Measurements from ENCODE around the gene ATP5MC2.
A peak's percentile ranks its signal among the peaks of the same experiment; 100 is the strongest.
"Not testable (repeated sequence)": the region's sequence is repeated elsewhere in the genome, so short reads cannot be mapped to it uniquely, and the experiment has no call there.

Gene ATP5MC2

GRCh38 chr12:53700567-53700966 lies 24.7 kb upstream of the ATP5MC2 start:
- DNase-seq, result no peak
- peaks cover 14% of the 10 kb centered on the region for H3K4me1 Mint-ChIP-seq (ENCODE audit: low read depth)
- no peaks in the 10 kb centered on the region for H3K36me3 Mint-ChIP-seq (ENCODE audit: low read depth)
- no peak overlapping the region for H3K4me3 Mint-ChIP-seq
- peaks cover 91% of the 10 kb centered on the region for H3K27me3 Mint-ChIP-seq
- H3K9me3 Mint-ChIP-seq, result no peaks in the 10 kb centered on the region
- H3K27ac Mint-ChIP-seq, result no peak overlapping the region

- H3K27ac Mint-ChIP-seq, result no peak overlapping the region
- peaks cover 21% of the 10 kb centered on the region for H3K4me1 Mint-ChIP-seq (ENCODE audit: low read depth)
- H3K9me3 Mint-ChIP-seq, result no peaks in the 10 kb centered on the region
- no peak for DNase-seq
- H3K4me3 Mint-ChIP-seq, result no peak overlapping the region
- peaks cover 97% of the 10 kb centered on the region for H3K27me3 Mint-ChIP-seq
- H3K36me3 Mint-ChIP-seq (ENCODE audit: low read depth), result no peaks in the 10 kb centered on the region
Measured at GRCh38 chr12:53699678-53700025, 23.8 kb upstream of the ATP5MC2 start.

- DNase-seq, result no peak
- Mint-ChIP-seq H3K27ac (no peak overlapping the region), H3K27me3 (peaks cover 97% of the 10 kb centered on the region), H3K36me3 (ENCODE audit: low read depth) (no peaks in the 10 kb centered on the region), H3K9me3 (no peaks in the 10 kb centered on the region), H3K4me3 (no peak overlapping the region), H3K4me1 (ENCODE audit: low read depth) (peaks cover 27% of the 10 kb centered on the region)
Measured at GRCh38 chr12:53698948-53699677, 23.2 kb upstream of the ATP5MC2 start.

- no peak overlapping the region for H3K4me3 Mint-ChIP-seq
- H3K4me1 Mint-ChIP-seq (ENCODE audit: low read depth), result peaks cover 27% of the 10 kb centered on the region
- H3K36me3 Mint-ChIP-seq (ENCODE audit: low read depth), result no peaks in the 10 kb centered on the region
- peaks cover 93% of the 10 kb centered on the region for H3K27me3 Mint-ChIP-seq
- DNase-seq, result no peak
- H3K27ac Mint-ChIP-seq, result no peak overlapping the region
- H3K9me3 Mint-ChIP-seq, result no peaks in the 10 kb centered on the region
Measured at GRCh38 chr12:53696655-53697331, 20.9 kb upstream of the ATP5MC2 start.

- peaks cover 2% of the 10 kb centered on the region for H3K9me3 Mint-ChIP-seq
- DNase-seq, result no peak
- H3K27ac Mint-ChIP-seq, result no peak overlapping the region
- H3K4me1 Mint-ChIP-seq (ENCODE audit: low read depth), result peaks cover 27% of the 10 kb centered on the region
- H3K36me3 Mint-ChIP-seq (ENCODE audit: low read depth), result no peaks in the 10 kb centered on the region
- H3K4me3 Mint-ChIP-seq, result no peak overlapping the region
- peaks cover 92% of the 10 kb centered on the region for H3K27me3 Mint-ChIP-seq
Measured at GRCh38 chr12:53696285-53696654, 20.4 kb upstream of the ATP5MC2 start.

GRCh38 chr12:53695152-53696145 lies 19.6 kb upstream of the ATP5MC2 start:
- H3K36me3 Mint-ChIP-seq (ENCODE audit: low read depth), result no peaks in the 10 kb centered on the region
- H3K4me1 Mint-ChIP-seq (ENCODE audit: low read depth), result peaks cover 27% of the 10 kb centered on the region
- DNase-seq, result peak; percentile 57
- peak overlapping the region; percentile 69 for H3K4me3 Mint-ChIP-seq
- H3K27ac Mint-ChIP-seq, result no peak overlapping the region
- peaks cover 89% of the 10 kb centered on the region for H3K27me3 Mint-ChIP-seq
- peaks cover 2% of the 10 kb centered on the region for H3K9me3 Mint-ChIP-seq

- H3K9me3 Mint-ChIP-seq, result peaks cover 2% of the 10 kb centered on the region
- H3K27ac Mint-ChIP-seq, result no peak overlapping the region
- DNase-seq, result no peak
- peak overlapping the region; percentile 69 for H3K4me3 Mint-ChIP-seq
- H3K4me1 Mint-ChIP-seq (ENCODE audit: low read depth), result peaks cover 27% of the 10 kb centered on the region
- H3K27me3 Mint-ChIP-seq, result peaks cover 84% of the 10 kb centered on the region
- H3K36me3 Mint-ChIP-seq (ENCODE audit: low read depth), result no peaks in the 10 kb centered on the region
Measured at GRCh38 chr12:53694756-53695151, 18.9 kb upstream of the ATP5MC2 start.

- DNase-seq, result no peak
- Mint-ChIP-seq H3K4me3 (no peak overlapping the region), H3K27ac (no peak overlapping the region), H3K36me3 (ENCODE audit: low read depth) (no peaks in the 10 kb centered on the region), H3K27me3 (peaks cover 24% of the 10 kb centered on the region), H3K9me3 (peaks cover 2% of the 10 kb centered on the region), H3K4me1 (ENCODE audit: low read depth) (no peaks in the 10 kb centered on the region)
Measured at GRCh38 chr12:53688134-53688533, 12.3 kb upstream of the ATP5MC2 start.

- H3K4me3 Mint-ChIP-seq, result no peak overlapping the region
- no peaks in the 10 kb centered on the region for H3K9me3 Mint-ChIP-seq
- no peak for DNase-seq
- H3K27me3 Mint-ChIP-seq, result peaks cover 11% of the 10 kb centered on the region
- no peaks in the 10 kb centered on the region for H3K4me1 Mint-ChIP-seq (ENCODE audit: low read depth)
- H3K36me3 Mint-ChIP-seq (ENCODE audit: low read depth), result no peaks in the 10 kb centered on the region
- H3K27ac Mint-ChIP-seq, result no peak overlapping the region
Measured at GRCh38 chr12:53686436-53686835, 10.6 kb upstream of the ATP5MC2 start.

GRCh38 chr12:53684654-53685220 lies 8.9 kb upstream of the ATP5MC2 start:
- H3K4me1 Mint-ChIP-seq (ENCODE audit: low read depth), result no peaks in the 10 kb centered on the region

GRCh38 chr12:53683983-53684382 lies 8.1 kb upstream of the ATP5MC2 start:
- Mint-ChIP-seq H3K9me3 (no peaks in the 10 kb centered on the region), H3K4me1 (ENCODE audit: low read depth) (no peaks in the 10 kb centered on the region), H3K36me3 (ENCODE audit: low read depth) (no peaks in the 10 kb centered on the region), H3K4me3 (no peak overlapping the region), H3K27ac (no peak overlapping the region), H3K27me3 (peaks cover 8% of the 10 kb centered on the region)
- DNase-seq, result no peak

More at GRCh38 chr12:53684654-53685220, 8.9 kb upstream of the ATP5MC2 start:
- H3K27me3 Mint-ChIP-seq, result peaks cover 3% of the 10 kb centered on the region
- no peaks in the 10 kb centered on the region for H3K36me3 Mint-ChIP-seq (ENCODE audit: low read depth)
- H3K9me3 Mint-ChIP-seq, result no peaks in the 10 kb centered on the region
- no peak overlapping the region for H3K27ac Mint-ChIP-seq
- H3K4me3 Mint-ChIP-seq, result no peak overlapping the region
- DNase-seq, result no peak

- Mint-ChIP-seq H3K9me3 (no peaks in the 10 kb centered on the region), H3K4me3 (no peak overlapping the region), H3K27ac (no peak overlapping the region), H3K27me3 (peaks cover 13% of the 10 kb centered on the region), H3K4me1 (ENCODE audit: low read depth) (no peaks in the 10 kb centered on the region), H3K36me3 (ENCODE audit: low read depth) (no peaks in the 10 kb centered on the region)
- no peak for DNase-seq
Measured at GRCh38 chr12:53683494-53683893, 7.6 kb upstream of the ATP5MC2 start.

GRCh38 chr12:53680061-53680460 lies 4.2 kb upstream of the ATP5MC2 start:
- not testable (repeated sequence) for H3K9me3 Mint-ChIP-seq; DNase-seq; H3K27ac Mint-ChIP-seq; H3K36me3 Mint-ChIP-seq (ENCODE audit: low read depth); H3K4me3 Mint-ChIP-seq
- Mint-ChIP-seq H3K27me3 (peaks cover 28% of the 10 kb centered on the region), H3K4me1 (ENCODE audit: low read depth) (peaks cover 15% of the 10 kb centered on the region)

GRCh38 chr12:53677800-53678148 lies 1.9 kb upstream of the ATP5MC2 start:
- H3K36me3 Mint-ChIP-seq (ENCODE audit: low read depth), result peaks cover 31% of the 10 kb centered on the region
- no peaks in the 10 kb centered on the region for H3K9me3 Mint-ChIP-seq
- H3K4me3 Mint-ChIP-seq, result peak overlapping the region; percentile 95
- H3K27ac Mint-ChIP-seq, result no peak overlapping the region
- H3K27me3 Mint-ChIP-seq, result peaks cover 28% of the 10 kb centered on the region
- H3K4me1 Mint-ChIP-seq (ENCODE audit: low read depth), result peaks cover 32% of the 10 kb centered on the region
- no peak for DNase-seq

Measured in activated T-cell treated with anti-CD3 and anti-CD28 coated beads, Interleukin-2, amount 50 U/mL, for 24 hours (primary cell).